ENCODE data around the gene LRRC75A.
"Not testable (repeated sequence)": the region's sequence is repeated elsewhere in the genome, so short reads cannot be mapped to it uniquely, and the experiment has no call there.

LRRC75A gene

DNA sequence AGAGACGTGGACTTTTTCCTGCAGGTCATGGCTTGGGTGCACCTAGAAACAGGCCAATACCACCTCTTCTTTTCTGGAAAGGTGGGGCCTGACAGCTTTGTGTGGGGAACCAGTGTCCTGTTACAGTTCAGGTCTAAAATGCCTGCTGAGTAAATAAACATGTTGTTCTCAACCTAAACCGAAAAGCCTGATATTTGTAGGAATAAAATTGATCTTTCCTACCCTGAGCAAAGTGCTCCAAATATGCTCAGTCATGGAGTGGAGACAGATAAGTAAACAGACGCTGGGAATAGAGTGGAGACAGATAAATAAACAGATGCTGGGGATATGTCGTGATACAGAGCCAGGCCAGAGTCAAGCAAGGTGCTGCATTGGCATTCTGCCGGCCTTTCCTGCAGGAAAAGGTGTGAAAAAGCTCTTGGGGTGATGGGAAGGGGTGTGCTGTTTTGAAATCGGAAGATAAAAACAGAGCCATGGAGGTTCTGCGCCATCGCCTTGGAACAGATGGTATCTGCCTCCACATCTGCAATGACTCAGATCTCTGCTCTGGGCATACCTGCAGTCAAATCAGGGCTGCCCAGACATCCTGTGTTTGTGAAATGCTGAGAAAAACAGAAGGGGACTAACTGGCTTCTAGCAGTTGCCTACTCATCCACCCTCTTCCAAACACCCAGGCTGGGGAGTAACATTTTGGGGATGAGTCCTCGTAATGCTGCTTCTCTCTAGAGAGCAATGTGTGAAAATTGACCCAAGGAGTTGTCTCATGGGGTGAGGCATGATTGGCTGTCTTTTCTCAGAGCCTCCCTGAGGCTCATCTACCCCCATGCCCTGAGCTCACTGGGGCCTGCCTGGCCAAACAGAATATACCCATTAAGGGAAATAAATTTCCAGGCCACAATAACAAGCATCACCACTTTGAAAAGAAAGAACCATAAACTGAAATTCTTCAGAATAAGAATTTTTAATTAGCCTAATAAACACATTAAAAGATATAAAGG lies 93.4 kb downstream of the LRRC75A start:
- DNase-seq (ENCODE audit: low read depth in 2 of 2) = no peak

GRCh38 chr17:16396693-16397092 lies 95.3 kb downstream of the LRRC75A start:
- DNase-seq (ENCODE audit: low read depth in 2 of 2) = not testable (repeated sequence)

- DNase-seq (ENCODE audit: low read depth in 2 of 2) = not testable (repeated sequence)
Measured at GRCh38 chr17:16395887-16396286, 96.1 kb downstream of the LRRC75A start.

DNA sequence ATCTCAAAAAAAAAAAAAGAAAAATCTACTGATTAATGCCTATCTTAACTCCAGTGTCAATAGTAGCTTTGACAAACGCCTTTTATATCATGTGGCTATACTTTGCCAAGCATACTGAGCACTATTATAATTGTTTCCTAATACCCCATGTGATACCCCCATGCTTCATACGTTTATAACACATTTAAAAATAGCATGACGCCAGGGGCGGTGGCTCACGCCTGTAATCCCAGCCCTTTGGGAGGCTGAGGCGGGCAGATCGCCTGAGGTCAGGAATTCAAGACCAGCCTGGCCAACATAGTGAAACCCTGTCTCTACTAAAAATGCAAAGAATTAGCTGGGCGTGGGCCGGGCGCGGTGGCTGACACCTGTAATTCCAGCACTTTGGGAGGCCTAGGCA lies 99.5 kb downstream of the LRRC75A start:
- not testable (repeated sequence) for DNase-seq (ENCODE audit: low read depth in 2 of 2)

Data from stimulated activated CD4-positive, alpha-beta T cell treated with anti-CD3 and anti-CD28 coated beads, Interleukin-12 subunit alpha, Interleukin-12 subunit beta, amount 100 ng/mL, for 24 hours (primary cell).